H1 (cell line): ENCODE measurements around the gene MOG. TPM values are rescaled to one million over a fixed set of nuclear protein-coding genes. Genes with fewer than 3 reads are reported as not detected.

Source experiments
- BRCA1 ChIP-seq: IDR thresholded peaks from 2 replicates; pipeline ENCODE4 v1.6.1; 2012; ENCODE audit warnings: low read depth, low read length, improper control_type of control experiment
- CBX8 ChIP-seq: fragments of 300-800, 300-1000 bp; sonication (generic); IDR thresholded peaks from 2 replicates; pipeline ENCODE4 v1.7.1; 2016; ENCODE audit warnings: low read depth, low read length, borderline replicate concordance
- CHD1 ChIP-seq: IDR thresholded peaks from 2 replicates; pipeline ENCODE4 v1.6.1; 2012; ENCODE audit warnings: low read depth, low read length, improper control_type of control experiment
- CHD2 ChIP-seq: IDR thresholded peaks from 2 replicates; pipeline ENCODE4 v1.6.1; 2012; ENCODE audit warnings: low read length, improper control_type of control experiment
- CTCF ChIP-seq, 3 experiments: IDR thresholded peaks; 1 replicate in 2 of 3; 2 replicates in 1 of 3; pipeline versions ENCODE4 v1.5.1 to v1.6.1; 2011; ENCODE audit warnings: low read length in 3 of 3, mild to moderate bottlenecking in 3 of 3, inconsistent platforms in 2 of 3, low read depth in 1 of 3, moderate library complexity in 1 of 3; ENCODE audit not compliant: insufficient read depth in 1 of 3; ENCODE audit errors: control extremely low read depth in 1 of 3
- EGR1 ChIP-seq: IDR thresholded peaks from 2 replicates; pipeline ENCODE4 v1.6.1; 2011; ENCODE audit warnings: low read depth, low read length, borderline replicate concordance
- FOSL1 ChIP-seq: IDR thresholded peaks from 2 replicates; pipeline ENCODE4 v1.6.1; 2011; ENCODE audit warnings: mild to moderate bottlenecking, low read depth, low read length, moderate library complexity; ENCODE audit not compliant: insufficient read depth
- GABPA ChIP-seq: IDR thresholded peaks from 2 replicates; pipeline ENCODE4 v1.6.1; 2011; ENCODE audit warnings: mild to moderate bottlenecking, low read length, moderate library complexity, borderline replicate concordance; ENCODE audit not compliant: insufficient read depth
- HDAC6 ChIP-seq: IDR thresholded peaks from one replicate; pipeline ENCODE4 v1.7.1; 2012; ENCODE audit warnings: low read depth, mild to moderate bottlenecking, inconsistent platforms, low read length, moderate library complexity
- JUN ChIP-seq: IDR thresholded peaks from 2 replicates; pipeline ENCODE4 v1.6.1; 2011; ENCODE audit warnings: low read depth, mild to moderate bottlenecking, improper control_type of control experiment, low read length
- KDM4A ChIP-seq: IDR thresholded peaks from one replicate; pipeline ENCODE4 v1.7.1; 2012; ENCODE audit warnings: low read depth, mild to moderate bottlenecking, moderate library complexity, low read length, inconsistent platforms; ENCODE audit not compliant: severe bottlenecking
- NRF1 ChIP-seq: IDR thresholded peaks from 2 replicates; pipeline ENCODE4 v1.6.1; 2011; ENCODE audit warnings: mild to moderate bottlenecking, low read depth, low read length, improper control_type of control experiment
- PHF8 ChIP-seq: fragments of 200-600 bp; sonication (generic); conservative IDR thresholded peaks from 2 replicates; pipeline ENCODE4 v1.7.1; 2012; ENCODE audit warnings: low read depth, mild to moderate bottlenecking, inconsistent platforms, low read length, moderate library complexity
- RNF2 ChIP-seq: fragments of 200-900, 300-1000 bp; sonication (generic); IDR thresholded peaks from 2 replicates; pipeline ENCODE4 v1.7.1; 2016; ENCODE audit warnings: borderline replicate concordance, low read depth, mild to moderate bottlenecking, antibody characterized with exemption, low read length; ENCODE audit not compliant: poor library complexity, severe bottlenecking; ENCODE audit errors: missing control alignments
- RXRA ChIP-seq: IDR thresholded peaks from 2 replicates; pipeline ENCODE4 v1.6.1; 2011; ENCODE audit warnings: low read depth, mild to moderate bottlenecking, low read length, moderate library complexity; ENCODE audit not compliant: insufficient read depth
- SIN3A ChIP-seq, 2 experiments: IDR thresholded peaks in 1 of 2; conservative IDR thresholded peaks in 1 of 2; 2 replicates each; pipeline ENCODE4 v1.6.1; 2011 to 2012; ENCODE audit warnings: low read length in 2 of 2, improper control_type of control experiment in 1 of 2, low read depth in 1 of 2, mild to moderate bottlenecking in 1 of 2
- SIX5 ChIP-seq: IDR thresholded peaks from 2 replicates; pipeline ENCODE4 v1.6.1; 2011; ENCODE audit warnings: mild to moderate bottlenecking, low read depth, low read length
- SRF ChIP-seq: IDR thresholded peaks from 2 replicates; pipeline ENCODE4 v1.6.1; 2011; ENCODE audit warnings: mild to moderate bottlenecking, low read depth, low read length, moderate library complexity
- TAF1 ChIP-seq: IDR thresholded peaks from 2 replicates; pipeline ENCODE4 v1.6.1; 2011; ENCODE audit warnings: mild to moderate bottlenecking, low read depth, low read length
- TBP ChIP-seq: IDR thresholded peaks from 2 replicates; pipeline ENCODE4 v1.6.1; 2011; ENCODE audit warnings: low read depth, low read length, improper control_type of control experiment
- TEAD4 ChIP-seq: IDR thresholded peaks from 2 replicates; pipeline ENCODE4 v1.6.1; 2012; ENCODE audit warnings: low read depth, low read length, inconsistent platforms, mixed read lengths
- polyA plus RNA-seq, 7 experiments: library from polyadenylated mRNA; depleted of rRNA in 3 of 7; stranded (reverse) in 5 of 7; unstranded in 2 of 7; fragments of >200 nt in 5 of 7; fragments of 200-250 nt in 2 of 7; gene quantifications; 1 replicate in 5 of 7; 2 replicates in 1 of 7; 4 replicates in 1 of 7; pipeline versions ENCODE4 v1.2.1 to v1.2.3, GENCODE V29; 2011 to 2013; ENCODE audit warnings: missing spikeins in 2 of 7, mixed read lengths in 2 of 7
- total RNA-seq: library from RNA; stranded (reverse); fragmentation: NEBNext Ultra II Directional; extraction: Animal tissue kit (Norgen Biotek cat#: 25700); gene quantifications from 2 replicates; pipeline ENCODE4 v1.2.1, GENCODE V29; 2021

Gene MOG
- total and polyA plus RNA-seq, 2 of the 8 experiments (the other 6 are each of a cell fraction or from before 2014, with no cell fraction given), result 0.17 to 0.86 TPM

DNA sequence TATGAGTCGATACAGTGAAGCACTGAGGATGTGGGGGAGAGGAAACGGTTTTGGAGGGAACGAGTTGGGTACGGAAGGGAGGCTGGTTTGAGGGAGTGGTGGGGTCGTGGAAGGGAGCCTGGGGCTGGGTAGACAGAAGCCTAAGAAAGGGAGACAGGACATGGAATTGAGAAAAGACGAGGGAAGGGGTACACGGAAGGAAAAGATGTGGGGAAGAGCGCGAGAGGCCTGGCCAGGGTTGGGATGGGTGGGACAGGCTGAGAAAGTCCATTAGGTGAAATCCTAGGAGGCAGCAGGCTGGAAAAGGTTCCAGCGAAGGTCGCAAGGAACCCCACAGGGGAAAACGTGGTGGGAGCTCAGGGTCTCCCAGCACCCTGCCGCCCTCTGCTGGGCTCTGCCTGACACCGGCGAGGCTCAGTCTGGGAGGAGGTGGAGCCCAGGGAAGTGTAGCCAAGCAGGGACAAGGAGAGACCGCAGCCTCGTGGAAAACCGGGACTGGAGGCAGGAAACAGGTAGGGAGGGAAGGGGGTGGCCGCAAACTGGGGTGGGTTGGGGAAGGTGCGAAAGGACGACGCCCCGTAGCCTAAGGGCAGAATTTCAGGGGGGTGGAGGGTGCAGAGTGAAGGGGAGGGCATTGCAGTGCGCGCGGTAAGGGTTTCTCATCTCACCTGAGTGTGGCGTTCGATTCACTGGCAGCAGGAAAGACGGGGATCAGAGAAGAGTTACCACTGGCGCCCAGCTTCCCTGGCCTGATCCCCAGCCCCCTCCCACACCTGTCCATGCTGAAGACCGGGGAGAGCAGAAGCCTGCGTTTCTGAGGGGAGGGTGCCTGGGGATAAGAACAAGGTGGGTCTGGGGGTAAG, 28.2 kb upstream of the MOG start (continued):
- no peak for TF ChIP-seq RXRA
- TF ChIP-seq GABPA, result no peak
- TF ChIP-seq KDM4A, result peak; percentile 54
- peak; percentile 31; the same call in 1 of the 2 replicates for TF ChIP-seq TAF1
- TF ChIP-seq TEAD4, result no peak
- no peak for TF ChIP-seq SIX5
- TF ChIP-seq BRCA1, result no peak
- no peak for TF ChIP-seq CBX8
- TF ChIP-seq NRF1, result no peak
- TF ChIP-seq JUN, result no peak
- no peak for TF ChIP-seq FOSL1
- peak; percentile 33; the same call in 1 of the 2 replicates for TF ChIP-seq EGR1
- no peak for TF ChIP-seq CHD2
- TF ChIP-seq PHF8, result no peak
- no peak for TF ChIP-seq RNF2
- TF ChIP-seq CTCF (IDR thresholded peaks at IDR 0.05; ENCODE audit: control extremely low read depth in 1 of 3, insufficient read depth in 1 of 3, low read depth in 1 of 3, low read length in 3 of 3), result peak; percentile 74 to 86 (median 85)
- no peak for TF ChIP-seq CHD1
- TF ChIP-seq SIN3A (conservative IDR thresholded peaks at IDR 0.05 in 1 of 2, IDR thresholded peaks at IDR 0.05 in 1 of 2; ENCODE audit: low read depth in 1 of 2, low read length in 2 of 2), result peak; percentile 67 to 86; a peak in 2 of 4 replicates
- peak; percentile 25; the same call in 1 of the 2 replicates for TF ChIP-seq TBP
- no peak for TF ChIP-seq HDAC6
- no peak for TF ChIP-seq SRF
